ENCODE data around the gene UFD1.

Gene UFD1, protein sequence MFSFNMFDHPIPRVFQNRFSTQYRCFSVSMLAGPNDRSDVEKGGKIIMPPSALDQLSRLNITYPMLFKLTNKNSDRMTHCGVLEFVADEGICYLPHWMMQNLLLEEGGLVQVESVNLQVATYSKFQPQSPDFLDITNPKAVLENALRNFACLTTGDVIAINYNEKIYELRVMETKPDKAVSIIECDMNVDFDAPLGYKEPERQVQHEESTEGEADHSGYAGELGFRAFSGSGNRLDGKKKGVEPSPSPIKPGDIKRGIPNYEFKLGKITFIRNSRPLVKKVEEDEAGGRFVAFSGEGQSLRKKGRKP

DNA sequence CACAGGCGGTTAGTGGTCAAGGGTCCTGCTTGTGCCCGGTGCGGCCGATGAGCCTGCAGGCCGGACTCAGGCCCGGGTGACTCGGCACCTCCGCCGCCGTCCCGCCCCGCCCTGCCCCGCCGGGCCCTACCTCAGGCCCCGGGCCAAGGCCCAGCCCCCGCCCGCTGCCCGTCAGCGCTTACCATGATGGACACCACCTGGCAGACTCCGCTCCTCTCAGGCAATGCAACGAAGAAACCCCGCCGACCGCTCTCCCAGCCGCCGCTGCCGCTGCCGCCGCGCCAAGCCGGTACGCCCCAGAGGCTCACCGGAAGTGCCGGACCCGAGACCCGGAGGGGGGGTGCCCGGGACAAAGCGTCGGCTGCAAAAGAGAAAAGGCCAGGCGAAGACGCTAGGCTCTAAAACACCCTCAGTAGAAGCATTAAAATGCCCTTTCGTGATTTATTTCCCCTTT is at the start of gene UFD1:
TSS of gene UFD1 (minus strand) at position 293 of the 454 bp plus-strand sequence. CDS start at position 185, 108 bp downstream.
- H3K36me3 ChIP-seq = peaks cover 8 to 18% (median 10%) of the 10 kb centered on the region in 3 donors
- intact Hi-C loops (cut with DNase I; ENCODE audit: low total_unique reads) = loop anchor here (5.0 kb wide), 2 partner anchors 238 to 302 kb away; partner anchors contain the start of gene SLC25A1
- peaks cover 0 to 23% (median 12%) of the 10 kb centered on the region in 4 donors for H3K4me1 ChIP-seq
- peak within 1 kb of the TSS; percentile 85 to 88 for H3K27ac ChIP-seq
- TF ChIP-seq, protein P1, sequence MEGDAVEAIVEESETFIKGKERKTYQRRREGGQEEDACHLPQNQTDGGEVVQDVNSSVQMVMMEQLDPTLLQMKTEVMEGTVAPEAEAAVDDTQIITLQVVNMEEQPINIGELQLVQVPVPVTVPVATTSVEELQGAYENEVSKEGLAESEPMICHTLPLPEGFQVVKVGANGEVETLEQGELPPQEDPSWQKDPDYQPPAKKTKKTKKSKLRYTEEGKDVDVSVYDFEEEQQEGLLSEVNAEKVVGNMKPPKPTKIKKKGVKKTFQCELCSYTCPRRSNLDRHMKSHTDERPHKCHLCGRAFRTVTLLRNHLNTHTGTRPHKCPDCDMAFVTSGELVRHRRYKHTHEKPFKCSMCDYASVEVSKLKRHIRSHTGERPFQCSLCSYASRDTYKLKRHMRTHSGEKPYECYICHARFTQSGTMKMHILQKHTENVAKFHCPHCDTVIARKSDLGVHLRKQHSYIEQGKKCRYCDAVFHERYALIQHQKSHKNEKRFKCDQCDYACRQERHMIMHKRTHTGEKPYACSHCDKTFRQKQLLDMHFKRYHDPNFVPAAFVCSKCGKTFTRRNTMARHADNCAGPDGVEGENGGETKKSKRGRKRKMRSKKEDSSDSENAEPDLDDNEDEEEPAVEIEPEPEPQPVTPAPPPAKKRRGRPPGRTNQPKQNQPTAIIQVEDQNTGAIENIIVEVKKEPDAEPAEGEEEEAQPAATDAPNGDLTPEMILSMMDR (IDR thresholded peaks at IDR 0.05) = no peak
- DNase-seq = peak; percentile 71 to 90
- peak within 1 kb of the TSS; percentile 86 to 87 for H3K4me3 ChIP-seq
- no peaks in the 10 kb centered on the region for H3K27me3 ChIP-seq
- no peaks in the 10 kb centered on the region for H3K9me3 ChIP-seq

DNA sequence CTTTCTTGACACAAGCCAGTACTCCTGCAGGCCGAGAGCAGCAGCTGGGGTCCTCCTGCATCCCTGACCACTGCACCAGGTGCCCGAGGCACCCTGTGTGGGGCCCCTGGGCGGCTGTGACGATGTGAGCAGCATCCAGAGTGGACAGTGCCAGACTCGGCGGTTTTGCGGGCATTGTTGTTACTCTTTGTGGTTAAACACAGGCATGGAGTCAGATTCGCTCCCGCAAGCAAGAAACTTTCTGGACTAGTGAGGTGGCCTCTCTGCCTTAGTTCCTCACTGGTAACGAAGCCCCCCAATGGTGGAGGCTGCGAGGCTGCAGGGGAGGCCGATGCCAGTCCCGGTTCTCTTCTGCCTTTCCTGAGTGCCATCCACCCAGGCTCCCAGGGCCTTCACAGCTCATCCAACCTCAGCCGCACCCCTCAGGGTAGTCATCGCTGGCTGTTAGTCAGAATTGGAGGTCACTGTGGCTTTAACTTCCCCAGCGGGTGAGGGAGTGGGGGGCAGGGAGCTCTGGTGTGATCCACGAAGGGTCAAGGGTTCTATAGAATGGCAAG is 48.9 kb upstream of the UFD1 start:
- Histone ChIP-seq H3K4me1 (peaks cover 0 to 18% (median 16%) of the 10 kb centered on the region in 4 donors), H3K27ac (no peak overlapping the region), H3K27me3 (peaks cover 0 to 58% of the 10 kb centered on the region in 2 donors)

DNA sequence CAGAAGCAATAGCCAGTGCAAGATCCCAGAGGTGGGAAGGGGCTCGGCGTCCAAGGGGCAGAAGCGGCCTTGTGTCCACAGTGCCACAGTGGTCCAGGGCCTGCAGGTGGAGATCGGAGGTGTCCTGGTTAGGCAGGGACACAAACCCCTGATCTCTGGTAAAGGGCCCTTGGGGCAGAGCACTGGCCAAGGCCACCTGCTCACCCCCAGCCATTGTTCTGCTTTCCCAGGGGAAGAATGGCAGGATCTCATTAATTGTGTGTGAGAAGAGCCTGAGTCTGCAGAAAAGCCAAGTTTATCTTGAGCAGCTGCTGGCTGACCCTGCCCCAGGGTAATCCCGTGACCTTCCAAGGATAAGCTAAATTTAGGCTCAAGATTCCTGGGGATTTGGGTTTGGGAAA is 48.3 kb upstream of the UFD1 start:
- peaks cover 0 to 19% (median 16%) of the 10 kb centered on the region in 4 donors for H3K4me1 ChIP-seq
- DNase-seq = peak in 1 of 2 donors; percentile 54
- H3K9me3 ChIP-seq = no peaks in the 10 kb centered on the region
- H3K4me3 ChIP-seq = no peak overlapping the region
- no peak overlapping the region for H3K27ac ChIP-seq
- intact Hi-C loops (cut with DNase I; ENCODE audit: low total_unique reads) = no loop called here
- TF ChIP-seq, protein P1 (IDR thresholded peaks at IDR 0.05) = no peak
- no peaks in the 10 kb centered on the region for H3K36me3 ChIP-seq
- peaks cover 0 to 65% of the 10 kb centered on the region in 2 donors for H3K27me3 ChIP-seq

More for the DNA sequence above, 48.9 kb upstream of the UFD1 start:
- TF ChIP-seq, protein P1 (IDR thresholded peaks at IDR 0.05) = no peak
- H3K4me3 ChIP-seq = no peak overlapping the region
- DNase-seq = peak in 1 of 2 donors; percentile 51
- no peaks in the 10 kb centered on the region for H3K36me3 ChIP-seq
- no peaks in the 10 kb centered on the region for H3K9me3 ChIP-seq
- intact Hi-C loops (cut with DNase I; ENCODE audit: low total_unique reads) = no loop called here

DNA sequence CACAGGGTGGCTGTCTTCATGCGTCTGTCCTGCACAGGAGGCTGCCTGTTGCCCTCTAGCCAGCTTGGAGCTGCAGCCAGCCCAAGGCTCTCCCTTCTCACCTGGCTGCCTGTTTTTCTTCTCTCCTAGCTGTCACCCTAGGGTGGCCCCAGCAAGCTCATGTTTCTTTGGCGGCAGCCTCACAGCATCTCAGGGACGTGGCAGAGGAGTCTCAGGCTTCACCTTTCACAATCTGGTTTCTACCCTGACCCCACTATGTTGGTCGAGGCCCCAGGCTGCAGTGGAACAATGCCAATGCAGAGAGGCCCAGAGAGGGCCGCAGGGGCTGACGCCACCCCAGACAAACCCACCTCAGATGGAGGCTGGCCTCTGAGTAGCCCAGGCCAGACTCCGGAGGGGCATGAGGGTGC is 47.7 kb upstream of the UFD1 start:
- Histone ChIP-seq H3K27me3 (peaks cover 0 to 68% of the 10 kb centered on the region in 2 donors), H3K36me3 (no peaks in the 10 kb centered on the region), H3K9me3 (no peaks in the 10 kb centered on the region), H3K27ac (no peak overlapping the region), H3K4me1 (peaks cover 0 to 19% (median 16%) of the 10 kb centered on the region in 4 donors), H3K4me3 (no peak overlapping the region)
- TF ChIP-seq, protein P1 (IDR thresholded peaks at IDR 0.05) = no peak
- peak in 1 of 2 donors; percentile 44 for DNase-seq
- intact Hi-C loops (cut with DNase I; ENCODE audit: low total_unique reads) = no loop called here

DNA sequence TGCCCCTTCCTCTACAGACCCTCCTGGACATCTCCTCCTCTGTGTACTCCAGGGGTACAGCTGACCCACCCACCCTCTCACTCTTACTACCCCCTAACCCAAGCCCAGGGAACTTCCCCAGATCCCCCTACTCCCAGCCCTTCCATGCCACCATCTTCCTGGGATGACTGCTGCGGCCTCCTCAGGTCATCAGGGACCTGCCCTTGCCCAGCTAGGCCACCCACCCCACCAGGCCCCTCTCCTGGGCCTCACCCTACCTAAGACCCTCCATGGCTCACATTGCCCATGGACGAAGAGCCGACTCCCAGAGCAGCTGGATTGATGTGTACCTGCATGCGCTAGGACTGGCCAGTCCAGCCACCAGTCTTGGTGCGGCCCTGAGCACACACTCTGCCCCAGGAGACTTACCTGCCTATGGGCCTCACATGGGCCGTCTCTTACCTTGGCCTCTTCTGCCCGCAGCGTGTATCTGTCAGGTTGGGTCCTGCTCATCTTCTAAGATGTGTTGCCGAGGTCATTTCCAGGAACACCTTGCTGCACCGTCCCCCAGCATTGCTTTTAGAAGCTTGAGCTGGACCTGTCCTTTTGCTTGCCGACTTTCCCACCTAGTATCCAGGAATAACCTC is 47.2 kb upstream of the UFD1 start:
- H3K9me3 ChIP-seq = no peaks in the 10 kb centered on the region
- peak in 1 of 2 donors; percentile 39 for DNase-seq
- peaks cover 0 to 68% of the 10 kb centered on the region in 2 donors for H3K27me3 ChIP-seq
- no peak overlapping the region for H3K4me3 ChIP-seq
- H3K27ac ChIP-seq = no peak overlapping the region
- intact Hi-C loops (cut with DNase I; ENCODE audit: low total_unique reads) = no loop called here
- TF ChIP-seq, protein P1 (IDR thresholded peaks at IDR 0.05) = no peak
- H3K4me1 ChIP-seq = peaks cover 0 to 19% (median 16%) of the 10 kb centered on the region in 4 donors
- no peaks in the 10 kb centered on the region for H3K36me3 ChIP-seq

All from tibial artery (tissue), 4 donors.